GM12878 (cell line): ENCODE results near the gene CCDC28B. TPM values are rescaled to one million over a fixed set of nuclear protein-coding genes. Genes with fewer than 3 reads are reported as not detected.

Experiments
- ATAC-seq: fragments of 200-7000 bp; cut with Tn5 transposase; 3 replicates; pipeline ENCODE4 v1.9.1; 2020; ENCODE audit warnings: mild to moderate bottlenecking, moderate library complexity
- BruUV-seq: library from RNA; stranded (reverse); fragments of 400-500 nt; replicated peaks from 2 replicates; lab custom pipeline; 2021; lab: Mats Ljungman, UMichigan
- CTCF ChIA-PET: fragments of 300-600 bp; sonication (Branson Sonifier 250); formaldehyde crosslinking; extraction: SDS; loops from one replicate; lab custom pipeline; 2021; ENCODE audit warnings: inconsistent platforms; lab: Yijun Ruan, JAX
- POLR2A ChIA-PET: fragments of 350-600 bp; formaldehyde crosslinking; extraction: SDS; loops from one replicate; lab custom pipeline; 2021; ENCODE audit warnings: inconsistent platforms; lab: Charles Lee
- RAD21 ChIA-PET: fragments of 300-600 bp; sonication (Branson Sonifier 250); formaldehyde crosslinking; loops from one replicate; lab custom pipeline; 2023; ENCODE audit warnings: antibody characterized with exemption; ENCODE audit not compliant: unreplicated experiment; lab: Charles Lee
- SMC1A ChIA-PET: fragments of 300-600 bp; sonication (Branson Sonifier 250); formaldehyde crosslinking; loops from one replicate; lab custom pipeline; 2023; ENCODE audit not compliant: unreplicated experiment, uncharacterized antibody; lab: Charles Lee
- DNase-seq: peaks from one replicate; pipeline ENCODE4 v3.0.0-alpha.2; 2011; ENCODE audit warnings: low read depth, low spot score
- FAIRE-seq: peaks from 3 replicates; lab custom pipeline; 2011; peaks lifted over from hg19 to GRCh38; lab: Jason Lieb, UNC
- H2AFZ ChIP-seq: 2 replicates; pipeline ENCODE4 v1.6.0; 2011; ENCODE audit warnings: low read depth, low read length, control low read depth; ENCODE audit not compliant: control insufficient read depth
- H3K27ac ChIP-seq: 2 replicates; pipeline ENCODE4 v1.5.1; 2011; ENCODE audit warnings: control low read depth; ENCODE audit not compliant: control insufficient read depth, insufficient read depth
- H3K27me3 ChIP-seq, 2 experiments: replicated peaks in 1 of 2; 2 replicates each; pipeline versions ENCODE4 v1.6.0 to v1.6.1; 2011; ENCODE audit warnings: low read length in 1 of 2; ENCODE audit not compliant: control insufficient read depth in 2 of 2, insufficient read depth in 2 of 2
- H3K36me3 ChIP-seq, 2 experiments: 2 replicates each; pipeline ENCODE4 v1.5.1; 2011; ENCODE audit warnings: low read length in 1 of 2; ENCODE audit not compliant: control insufficient read depth in 2 of 2, insufficient read depth in 2 of 2
- H3K4me1 ChIP-seq: 2 replicates; pipeline ENCODE4 v1.6.1; 2011; ENCODE audit warnings: mild to moderate bottlenecking, low read length, moderate library complexity, mixed read lengths; ENCODE audit not compliant: control insufficient read depth, insufficient read depth
- H3K4me2 ChIP-seq: 2 replicates; pipeline ENCODE4 v1.6.0; 2011; ENCODE audit warnings: control low read depth; ENCODE audit not compliant: control insufficient read depth, insufficient read depth
- H3K4me3 ChIP-seq: fragments of 200-600 bp; sonication (generic); 2 replicates; pipeline ENCODE4 v1.5.1; 2016
- H3K79me2 ChIP-seq: 2 replicates; pipeline ENCODE4 v1.6.0; 2011; ENCODE audit warnings: low read length; ENCODE audit not compliant: control insufficient read depth, insufficient read depth
- H3K9ac ChIP-seq: 2 replicates; pipeline ENCODE4 v1.8.0; 2011; ENCODE audit warnings: low read length, control low read depth, mixed read lengths; ENCODE audit not compliant: control insufficient read depth, insufficient read depth
- H3K9me3 ChIP-seq: replicated peaks from 3 replicates; pipeline ENCODE4 v1.5.1; 2011; ENCODE audit warnings: mild to moderate bottlenecking, low read length; ENCODE audit not compliant: control insufficient read depth, insufficient read depth
- H4K20me1 ChIP-seq: 2 replicates; pipeline ENCODE4 v1.6.0; 2011; ENCODE audit not compliant: control insufficient read depth, insufficient read depth
- ATF7 ChIP-seq: fragments of 450-650 bp; IDR thresholded peaks from 2 replicates; pipeline ENCODE4 v1.6.1; 2016; ENCODE audit warnings: low read depth, mild to moderate bottlenecking
- ELK1 ChIP-seq: IDR thresholded peaks from 2 replicates; pipeline ENCODE4 v1.6.1; 2012; ENCODE audit warnings: low read depth, low read length, improper control_type of control experiment
- FOS ChIP-seq: IDR thresholded peaks from 3 replicates; pipeline ENCODE4 v1.6.1; 2011; ENCODE audit warnings: borderline replicate concordance; ENCODE audit not compliant: insufficient read length; ENCODE audit errors: extremely low read depth
- FOXK2 ChIP-seq: fragments of 450-650 bp; IDR thresholded peaks from 2 replicates; pipeline ENCODE4 v1.6.1; 2017; ENCODE audit warnings: mild to moderate bottlenecking, moderate library complexity
- FOXM1 ChIP-seq: IDR thresholded peaks from 2 replicates; pipeline ENCODE4 v1.6.1; 2012; ENCODE audit warnings: low read depth, mild to moderate bottlenecking, inconsistent platforms, low read length, moderate library complexity
- HCFC1 ChIP-seq: fragments of 150-350 bp; IDR thresholded peaks from 2 replicates; pipeline ENCODE4 v1.6.1; 2014; ENCODE audit warnings: low read length
- MLLT1 ChIP-seq: fragments of 450-650 bp; IDR thresholded peaks from 2 replicates; pipeline ENCODE4 v1.6.1; 2016; ENCODE audit warnings: mild to moderate bottlenecking
- NR2C1 ChIP-seq: fragments of 450-650 bp; IDR thresholded peaks from 2 replicates; pipeline ENCODE4 v1.6.1; 2017; ENCODE audit warnings: antibody characterized with exemption, mild to moderate bottlenecking, moderate library complexity
- PML ChIP-seq: IDR thresholded peaks from 2 replicates; pipeline ENCODE4 v1.6.1; 2012; ENCODE audit warnings: low read length, inconsistent platforms
- RCOR1 ChIP-seq: conservative IDR thresholded peaks from 2 replicates; pipeline ENCODE4 v1.6.1; 2012; ENCODE audit warnings: low read depth, low read length, improper control_type of control experiment
- REST ChIP-seq: IDR thresholded peaks from 2 replicates; pipeline ENCODE4 v1.6.1; 2012; ENCODE audit warnings: mild to moderate bottlenecking, low read depth, low read length
- SUPT20H ChIP-seq: IDR thresholded peaks from 2 replicates; pipeline ENCODE4 v1.6.1; 2011; ENCODE audit warnings: low read depth, mild to moderate bottlenecking, low read length, moderate library complexity, borderline replicate concordance; ENCODE audit not compliant: control insufficient read depth
- WGBS: methylation state at CpG from one replicate; pipeline ENCODE4 v1.1.6; 2016; ENCODE audit warnings: low lambda C conversion rate; ENCODE audit not compliant: insufficient replicate concordance, insufficient coverage; ENCODE audit errors: missing lambda C conversion rate; 5-methylcytosine and 5-hydroxymethylcytosine counted together
- in situ Hi-C: fragments of 300-500 bp; cut with MboI; formaldehyde crosslinking; loops from 9 replicates; pipeline ENCODE4 v1.14.3; 2018; ENCODE audit warnings: mixed read lengths
- intact Hi-C: fragments of 100-400 bp; cut with micrococcal nuclease; formaldehyde crosslinking; loops from one replicate; pipeline ENCODE4 v1.14.2; 2022; ENCODE audit not compliant: unreplicated experiment
- polyA plus RNA-seq, 11 experiments: library from polyadenylated mRNA; depleted of rRNA in 4 of 11; unstranded in 6 of 11; stranded (reverse) in 5 of 11; fragments of >200 nt; fragmentation: Nextera tagmentation in 4 of 11; fragmentation: Illumina TruSeq in 1 of 11; extraction: Ambion mirVana in 4 of 11; extraction: Trizol in 1 of 11; gene quantifications; 1 replicate in 1 of 11; 2 replicates in 10 of 11; pipeline versions ENCODE4 v1.2.1 to v1.2.3, GENCODE V29; 2011 to 2016; ENCODE audit warnings: inconsistent platforms in 2 of 11, missing spikeins in 2 of 11, low read depth in 1 of 11
- total RNA-seq, 4 experiments: library from RNA; depleted of rRNA in 3 of 4; stranded (reverse); fragments of >200 nt in 3 of 4; fragmentation: Illumina TruSeq in 1 of 4; extraction: Trizol in 1 of 4; gene quantifications; 2 replicates each; pipeline versions ENCODE4 v1.2.1 to v1.2.3, GENCODE V29; 2013 to 2021

The CCDC28B gene
- total and polyA plus RNA-seq, 10 of the 15 experiments (the other 5 are each of a cell fraction or from before 2014, with no cell fraction given): 10.5 to 135 (median 90.6) TPM

- Histone ChIP-seq H3K27ac (peak within 1 kb of the TSS; percentile 98), H3K4me2 (peak within 1 kb of the TSS; percentile 92), H3K4me3 (peak within 1 kb of the TSS; percentile 89), H2AFZ (peak within 1 kb of the TSS; percentile 89), H3K36me3 (peaks cover 2 to 13% of the 10 kb centered on the region in 2 experiments), H4K20me1 (no peaks in the 10 kb centered on the region), H3K4me1 (peaks cover 12% of the 10 kb centered on the region), H3K9ac (peak within 1 kb of the TSS; percentile 99), H3K9me3 (no peaks in the 10 kb centered on the region), H3K79me2 (peaks cover 29% of the 10 kb centered on the region), H3K27me3 (no peaks in the 10 kb centered on the region)
- peak; percentile 91 for ATAC-seq
- CTCF ChIA-PET: interaction anchor here (1.0 to 6.0 kb wide), 3 partner anchors 18 to 172 kb away, joined by 3 to 46 read pairs (median 9); partner anchors contain the start of gene FAM167B
- RAD21 ChIA-PET: interaction anchor here (1.0 to 2.1 kb wide), 5 partner anchors 21 to 115 kb away, joined by 3 to 10 read pairs (median 4); partner anchors contain the start of genes CCDC28B, HDAC1, KPNA6 and MARCKSL1
- intact Hi-C loops: no loop called here
- SMC1A ChIA-PET: interaction anchor here (1.0 to 2.0 kb wide), 3 partner anchors 42 to 99 kb away, joined by 3 to 11 read pairs (median 4); partner anchors contain the start of gene TXLNA
- DNase-seq: peak; percentile 60
- no TSS peak for BruUV-seq
- under 1% methylated on average over 42 of the region's 46 CpGs for WGBS
- in situ Hi-C loops: no loop called here
- POLR2A ChIA-PET: interaction anchor here (0.6 to 1.5 kb wide), 5 partner anchors 20 to 114 kb away, joined by 3 to 6 read pairs (median 3); partner anchors contain the start of gene KPNA6
- peak; percentile 91 for FAIRE-seq
- TF ChIP-seq PML (no peak; the same call in 1 of the 2 replicates), REST (no peak), FOXM1 (no peak), HCFC1 (peak; percentile 50), MLLT1 (no peak), ELK1 (peak; percentile 62; the same call in 1 of the 2 replicates), SUPT20H (no peak), ATF7 (peak; percentile 70), FOXK2 (no peak), NR2C1 (peak; percentile 95), FOS (no peak), RCOR1 (no peak)
Measured at GRCh38 chr1:32221980-32222755, 21.8 kb downstream of the CCDC28B start, which contains the start of the genes EIF3I and TMEM234. Gene EIF3I (plus strand): TSS chr1:32222407. CDS start chr1:32222442, 35 bp downstream. Gene TMEM234 (minus strand): TSS chr1:32222353. CDS start chr1:32222322, 31 bp downstream.
